EH (cell line): ENCODE data around the gene NOL9.
"Not testable (repeated sequence)": the region's sequence is repeated elsewhere in the genome, so short reads cannot be mapped to it uniquely, and the experiment has no call there.

Source experiments
- DNase-seq: peaks from one replicate; pipeline ENCODE4 v3.0.0-alpha.2; 2015; ENCODE audit warnings: low read depth

Gene NOL9

DNA sequence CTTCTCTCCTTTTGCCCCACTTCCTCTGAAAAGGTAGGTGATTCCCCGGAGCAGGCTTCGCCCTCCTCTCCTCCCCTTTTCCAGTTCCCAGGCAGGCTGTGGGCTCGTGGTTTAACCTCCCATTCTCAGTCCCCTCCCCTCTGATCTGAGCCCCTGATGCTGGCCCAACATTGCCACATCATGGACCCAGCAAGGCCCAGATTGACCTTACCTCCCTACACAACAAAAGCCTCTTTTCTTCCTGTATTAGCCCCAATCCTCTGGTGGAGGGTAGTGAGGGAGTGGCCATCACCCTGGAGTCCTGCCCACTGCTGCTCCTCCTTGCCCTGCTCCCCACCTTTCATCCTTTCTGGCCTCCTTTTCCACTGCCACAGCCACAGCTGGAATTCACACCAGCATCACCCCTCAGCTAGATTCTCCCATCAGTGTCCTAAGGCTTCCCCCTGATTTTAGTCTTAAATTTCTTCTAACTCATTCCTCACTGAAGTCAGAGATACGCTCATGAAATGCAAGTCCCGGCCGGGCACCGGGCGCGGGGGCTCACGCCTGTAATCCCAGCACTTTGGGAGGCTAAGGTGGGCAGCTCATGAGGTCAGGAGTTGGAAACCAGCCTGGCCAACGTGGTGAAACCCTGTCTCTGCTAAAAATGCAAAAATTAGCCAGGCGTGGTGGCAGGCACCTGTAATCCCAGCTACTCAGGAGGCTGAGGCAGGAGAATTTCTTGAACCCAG, 18.5 kb upstream of the NOL9 start:
- DNase-seq = no peak

- DNase-seq = no peak
Measured at GRCh38 chr1:6570987-6571386, 16.7 kb upstream of the NOL9 start.

GRCh38 chr1:6570100-6570499, 15.8 kb upstream of the NOL9 start:
- DNase-seq = no peak

GRCh38 chr1:6569033-6569432, 14.7 kb upstream of the NOL9 start:
- DNase-seq = no peak

- no peak for DNase-seq
Measured at GRCh38 chr1:6560267-6560666, 6.0 kb upstream of the NOL9 start.

DNA sequence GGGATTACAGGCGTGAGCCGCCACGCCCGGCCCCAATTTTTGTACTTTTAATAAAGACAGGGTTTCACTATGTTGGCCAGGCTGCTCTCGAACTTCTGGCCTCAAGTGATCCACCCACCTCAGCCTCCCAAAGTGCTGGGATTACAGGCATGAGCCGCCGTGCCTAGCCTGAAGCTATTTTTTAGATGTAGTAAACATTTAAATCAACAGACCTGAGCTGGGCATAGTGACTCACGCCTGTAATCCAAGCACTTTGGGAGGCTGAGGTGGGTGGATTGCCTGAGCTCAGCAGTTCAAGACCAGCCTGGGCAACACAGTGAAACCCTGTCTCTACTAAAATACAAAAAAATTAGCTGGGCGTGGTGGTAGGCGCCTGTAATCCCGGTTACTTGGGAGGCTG, 4.8 kb upstream of the NOL9 start:
- DNase-seq = not testable (repeated sequence)

- DNase-seq = no peak
Measured at GRCh38 chr1:6557597-6557996, 3.3 kb upstream of the NOL9 start.

GRCh38 chr1:6554907-6555778, 830 bp upstream of the NOL9 start, which contains the start of gene TAS1R1:
Gene TAS1R1 (plus strand): TSS chr1:6555307. CDS start chr1:6555374, 67 bp downstream.
- peak; percentile 55 for DNase-seq

GRCh38 chr1:6547301-6547700, 7.0 kb downstream of the NOL9 start:
- peak; percentile 33 for DNase-seq

DNA sequence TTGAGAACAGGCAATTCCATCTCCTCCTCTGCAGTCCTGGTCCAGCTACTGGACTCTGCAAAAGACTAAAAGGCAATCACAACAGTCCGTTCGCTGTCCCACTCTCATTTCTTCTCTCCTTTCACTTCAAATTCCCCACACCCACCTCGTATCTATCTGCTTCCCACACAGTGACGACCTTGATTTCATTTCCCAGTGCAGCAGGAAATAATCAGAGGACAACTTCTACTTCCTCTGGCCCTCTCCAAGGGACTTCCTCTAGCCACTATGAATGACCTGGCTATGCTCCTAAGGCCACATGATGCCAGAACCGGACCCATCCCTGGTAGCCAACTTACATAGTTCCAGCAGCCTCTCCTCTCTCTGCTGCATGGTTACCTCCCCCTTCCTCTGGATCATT, 8.0 kb downstream of the NOL9 start:
- DNase-seq = no peak

DNA sequence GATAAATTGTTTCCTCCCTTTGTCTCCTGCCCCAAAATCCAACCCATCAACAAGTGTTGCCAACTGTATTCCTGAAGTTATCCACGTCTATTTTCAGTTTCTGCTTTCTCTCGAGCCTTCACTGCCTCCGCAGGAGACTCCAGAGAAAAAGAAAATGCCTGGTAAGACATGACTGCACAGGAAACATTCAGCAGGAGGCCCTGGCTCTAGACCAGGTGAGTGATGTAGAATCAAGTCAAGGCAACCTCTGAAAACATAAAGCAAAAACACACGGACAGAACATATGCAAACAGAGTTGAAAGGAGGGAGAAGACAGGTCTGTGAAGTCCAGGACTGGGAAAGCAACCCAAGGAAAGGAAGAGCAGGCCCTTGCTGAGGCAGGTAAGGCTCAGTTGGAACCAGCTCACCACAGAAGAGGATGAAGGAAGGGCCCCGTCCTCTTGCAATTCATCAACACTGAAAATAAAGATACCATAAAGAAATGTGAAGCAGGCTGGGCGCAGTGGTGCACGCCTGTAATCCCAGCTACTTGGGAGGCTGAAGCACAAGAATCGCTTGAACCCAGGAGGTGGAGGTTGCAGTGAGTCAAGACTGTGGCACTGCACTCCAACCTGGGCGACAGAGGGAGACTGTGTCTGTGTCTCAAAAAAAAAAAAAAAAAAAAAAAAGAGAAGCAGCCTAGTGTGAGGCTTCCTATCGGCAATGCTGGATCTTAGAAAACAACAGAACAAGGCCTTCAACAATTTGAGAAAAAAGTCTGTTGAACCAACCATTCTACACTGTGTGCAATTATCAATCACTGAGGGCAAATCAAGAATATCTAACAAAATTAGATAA, 8.8 kb downstream of the NOL9 start:
- no peak for DNase-seq

DNA sequence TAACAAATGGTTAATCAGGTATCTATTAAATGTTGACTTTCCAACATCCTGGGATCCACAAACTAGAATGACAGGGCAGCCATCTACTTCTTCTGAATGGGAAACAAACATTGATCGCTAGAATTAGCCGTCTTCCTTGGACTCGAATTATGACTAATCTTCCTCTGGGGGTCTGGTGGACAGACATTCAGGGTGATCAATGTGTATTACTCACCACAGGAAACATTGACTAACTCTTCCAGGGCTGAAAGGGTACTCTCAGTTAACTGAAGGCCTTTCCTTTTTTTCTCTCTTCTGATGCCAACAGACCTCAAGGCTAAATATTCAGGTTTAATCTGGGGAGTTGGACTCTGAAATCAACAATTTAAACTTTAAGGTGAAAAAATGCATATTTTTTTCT, 9.5 kb downstream of the NOL9 start:
- peak; percentile 19 for DNase-seq

DNA sequence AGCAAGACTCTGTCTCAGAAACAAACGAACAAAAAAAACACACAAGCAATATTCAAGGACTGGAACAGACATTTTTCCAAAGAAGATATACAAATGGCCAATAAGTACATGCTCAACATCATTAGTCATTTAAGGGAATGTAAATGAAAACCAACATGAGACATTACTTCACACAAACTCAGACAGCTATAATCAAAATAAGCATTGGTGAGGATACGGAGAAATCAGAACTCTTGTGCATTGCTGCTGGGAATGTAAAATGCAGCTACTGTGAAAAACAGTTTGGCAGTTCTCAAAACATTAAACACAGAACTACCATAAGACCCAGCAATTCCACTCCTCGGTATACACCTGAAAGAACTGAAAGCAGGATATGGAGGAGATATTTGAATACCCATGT, 15.4 kb downstream of the NOL9 start:
- DNase-seq = peak; percentile 83

- DNase-seq = no peak
Measured at GRCh38 chr1:6536291-6536690, 18.0 kb downstream of the NOL9 start.

GRCh38 chr1:6535214-6535613, 19.1 kb downstream of the NOL9 start:
- no peak for DNase-seq

- no peak for DNase-seq
Measured at GRCh38 chr1:6534248-6534822, 20.0 kb downstream of the NOL9 start.

GRCh38 chr1:6531996-6532395, 22.3 kb downstream of the NOL9 start:
- no peak for DNase-seq

DNA sequence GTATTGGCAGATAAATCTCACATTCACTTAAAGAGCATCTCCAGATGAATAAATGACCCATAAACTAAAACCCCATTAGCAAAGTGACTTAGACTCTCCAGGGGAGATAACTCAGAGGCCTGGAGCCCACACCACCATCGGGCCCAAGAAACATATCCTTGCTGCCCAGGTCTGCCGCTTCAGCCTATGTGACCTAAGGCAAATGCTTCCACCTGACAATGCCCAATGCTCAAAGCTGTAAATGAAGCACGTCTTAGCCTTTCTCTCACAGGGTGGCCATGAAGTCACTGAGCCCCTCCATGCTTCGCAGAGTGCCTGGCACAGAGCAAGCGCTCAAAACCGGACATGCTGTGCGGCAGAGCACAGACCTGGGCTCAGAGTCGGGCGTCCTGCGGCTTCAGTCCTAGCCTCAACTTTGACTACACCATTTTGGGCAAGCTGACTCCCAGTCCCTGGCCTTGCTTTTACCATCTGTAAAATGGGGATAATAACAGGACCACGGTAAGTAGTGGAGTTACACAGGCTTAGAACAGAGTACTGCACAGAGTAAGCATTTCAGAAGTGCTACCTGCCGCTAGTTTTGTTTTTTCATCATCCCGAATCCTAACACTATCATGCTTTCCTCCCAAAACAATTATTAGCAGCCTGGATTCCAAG, 23.7 kb downstream of the NOL9 start:
- DNase-seq = no peak

- DNase-seq = no peak
Measured at GRCh38 chr1:6528492-6528891, 25.8 kb downstream of the NOL9 start.

DNA sequence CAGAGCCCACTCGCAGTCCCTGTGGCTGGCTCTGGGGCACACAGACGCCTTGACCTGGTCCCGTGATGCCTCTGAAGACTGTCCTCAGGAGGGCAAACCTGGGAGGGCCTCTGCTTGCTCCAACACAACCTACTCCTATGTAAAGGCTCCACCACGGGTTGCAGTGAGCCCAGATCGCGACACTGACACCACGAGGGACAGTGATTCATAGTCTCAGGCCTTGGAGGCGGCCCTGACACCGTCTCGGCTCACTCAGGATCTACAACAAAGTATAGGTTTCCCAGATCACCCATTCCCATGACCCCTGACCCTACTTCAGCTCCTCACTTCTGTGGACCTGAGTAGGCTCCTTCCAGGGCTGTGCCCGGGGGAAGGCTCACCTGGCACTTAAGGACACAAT, 28.0 kb downstream of the NOL9 start:
- no peak for DNase-seq

GRCh38 chr1:6523566-6523965, 30.7 kb downstream of the NOL9 start:
- peak; percentile 54 for DNase-seq

DNA sequence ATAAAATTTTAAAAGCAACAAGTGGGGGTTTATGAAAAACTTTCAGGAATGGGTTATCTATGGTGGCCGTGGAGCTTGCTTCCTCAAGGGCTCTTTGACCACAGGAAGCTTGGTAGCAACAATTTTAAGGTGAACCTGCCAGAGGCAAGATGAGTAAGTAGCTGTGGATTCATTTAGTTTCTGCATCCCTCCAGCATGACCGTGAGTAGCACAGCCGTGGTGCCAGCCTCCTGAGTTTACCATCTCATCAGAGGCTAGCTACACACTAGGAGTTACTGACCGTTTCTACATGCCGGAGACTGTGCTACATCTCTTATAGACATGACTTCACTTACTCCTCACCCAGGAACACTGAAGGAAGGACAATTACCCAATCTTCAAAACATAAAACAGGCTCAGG, 32.8 kb downstream of the NOL9 start:
- DNase-seq = peak; percentile 71
